Putamen (tissue), 1 donor: ENCODE results near the gene LHFPL2.
A peak's percentile ranks its signal among the peaks of the same experiment; 100 is the strongest.

ENCODE experiments used
- DNase-seq: peaks from one replicate; pipeline ENCODE4 v3.0.0-alpha.2; 2016; ENCODE audit warnings: low spot score

The LHFPL2 gene

DNA sequence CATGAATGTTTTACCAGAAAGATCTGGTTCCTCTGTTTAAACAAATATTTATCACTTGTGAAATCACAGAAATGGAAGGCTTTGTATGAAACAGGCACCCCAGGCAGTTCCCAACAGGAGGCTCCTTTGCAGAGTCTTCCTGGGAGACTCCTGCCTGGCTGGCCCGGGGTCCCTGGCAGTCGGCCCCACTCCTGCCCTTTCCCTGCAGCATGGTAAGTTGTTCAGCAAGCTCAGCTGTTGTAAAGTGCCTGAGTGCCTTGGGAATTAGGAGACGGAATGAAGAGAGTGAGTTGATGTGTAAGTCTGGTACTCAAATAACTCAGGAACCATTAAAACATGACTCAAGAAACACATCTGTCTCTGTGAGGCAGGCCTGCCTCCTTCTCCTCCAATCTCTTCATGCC is 17.5 kb upstream of the LHFPL2 start:
- DNase-seq: no peak

DNA sequence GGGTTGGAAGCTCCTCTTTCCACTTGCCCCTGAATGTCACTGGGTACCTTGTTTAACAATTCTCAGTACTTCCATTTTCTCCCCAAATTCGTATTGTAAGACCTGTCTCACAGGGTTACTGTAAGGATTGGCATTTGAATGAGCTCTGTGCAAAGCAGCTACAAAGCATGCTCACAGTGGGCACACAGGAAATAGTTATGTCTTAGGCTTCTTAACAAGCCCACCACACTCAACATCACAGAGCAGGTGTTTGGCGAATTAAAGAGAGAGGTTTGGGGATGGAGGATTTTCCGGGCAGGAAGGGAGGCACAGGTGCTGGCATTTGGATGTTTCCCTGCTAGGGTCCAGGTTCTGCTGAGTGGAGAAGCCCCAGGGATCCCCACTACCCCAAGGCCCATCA is 17.0 kb upstream of the LHFPL2 start:
- DNase-seq: no peak

DNA sequence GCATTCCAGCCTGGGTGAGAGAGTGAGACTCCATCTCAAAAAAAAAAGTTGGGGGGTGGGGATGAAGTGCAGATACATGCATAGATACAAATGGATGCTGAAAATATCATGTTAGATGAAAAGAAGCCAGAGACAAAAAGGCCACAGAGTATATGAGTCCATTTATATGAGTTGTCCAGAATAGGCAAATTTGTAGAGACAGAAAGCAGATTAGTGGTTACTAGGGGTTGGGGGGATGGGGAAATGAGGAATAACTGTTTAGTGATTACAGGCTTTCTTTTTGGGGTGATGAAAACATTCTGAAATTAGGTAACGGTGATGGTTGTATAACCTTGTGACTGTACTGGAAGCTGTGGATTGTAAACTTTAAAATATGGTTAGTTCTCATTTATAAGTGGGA is 13.8 kb upstream of the LHFPL2 start:
- DNase-seq: no peak

- no peak for DNase-seq
Observed at GRCh38 chr5:78661691-78662090, 13.1 kb upstream of the LHFPL2 start.

- no peak for DNase-seq
Observed at GRCh38 chr5:78661044-78661443, 12.5 kb upstream of the LHFPL2 start.

DNA sequence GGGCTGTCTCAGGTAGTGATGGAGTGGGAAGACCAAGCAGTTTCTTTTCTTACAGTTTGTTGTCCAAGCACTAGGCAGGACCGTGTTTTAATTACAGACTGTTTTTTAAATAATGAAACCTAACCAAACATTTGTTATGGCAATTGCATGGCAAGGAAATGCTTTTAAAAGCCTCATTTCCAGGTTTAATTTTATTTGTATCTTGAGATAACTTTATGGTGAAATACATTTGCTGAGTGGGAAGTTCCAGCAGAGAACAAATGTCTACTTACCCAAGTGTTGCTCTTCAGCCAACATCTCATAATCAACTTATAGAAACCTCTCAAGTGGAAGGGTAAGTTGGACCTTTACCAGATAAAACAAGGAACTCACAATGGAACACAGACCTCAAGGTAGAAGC is 11.8 kb upstream of the LHFPL2 start:
- DNase-seq: no peak

DNA sequence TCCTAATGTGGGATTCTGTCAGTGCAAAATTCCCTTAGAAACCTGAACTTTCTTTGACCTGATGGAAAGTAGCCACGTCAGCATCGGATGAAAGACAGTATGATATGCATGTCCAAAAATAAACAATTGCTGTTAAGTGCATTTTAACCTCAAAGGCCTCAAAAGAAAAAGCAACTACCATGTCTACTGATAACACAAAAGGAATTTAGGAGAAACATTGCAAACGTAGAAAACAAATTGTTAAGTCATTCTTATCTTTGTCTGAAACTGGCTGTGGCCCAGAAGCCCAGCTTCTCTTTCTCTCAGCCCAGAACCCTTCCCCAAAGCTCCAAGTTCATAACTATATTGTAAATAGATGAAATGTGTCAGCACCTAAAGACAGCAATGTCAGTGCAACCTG is 11.1 kb upstream of the LHFPL2 start:
- DNase-seq: no peak

DNA sequence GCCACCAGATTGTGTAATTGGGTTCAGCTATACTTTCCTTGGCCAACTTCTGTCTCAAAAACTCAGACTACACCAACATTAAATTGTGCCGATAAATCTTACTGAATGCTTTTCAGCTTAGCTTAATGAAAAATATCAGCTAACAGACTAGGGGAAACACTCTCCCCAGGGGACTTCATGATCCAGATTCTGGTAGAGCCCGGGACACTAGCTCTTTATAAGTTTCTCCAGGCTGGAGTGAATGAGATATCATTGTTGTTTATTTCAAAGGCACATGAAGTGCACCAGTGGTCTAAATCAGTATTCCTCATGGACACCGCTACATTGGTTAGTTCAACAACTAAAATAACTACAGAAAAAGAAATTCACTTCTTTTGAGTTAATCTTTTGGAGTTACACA is 10.5 kb upstream of the LHFPL2 start:
- DNase-seq: no peak

- no peak for DNase-seq
Observed at GRCh38 chr5:78657201-78657600, 8.6 kb upstream of the LHFPL2 start.

GRCh38 chr5:78655746-78656290 is 7.2 kb upstream of the LHFPL2 start:
- no peak for DNase-seq

DNA sequence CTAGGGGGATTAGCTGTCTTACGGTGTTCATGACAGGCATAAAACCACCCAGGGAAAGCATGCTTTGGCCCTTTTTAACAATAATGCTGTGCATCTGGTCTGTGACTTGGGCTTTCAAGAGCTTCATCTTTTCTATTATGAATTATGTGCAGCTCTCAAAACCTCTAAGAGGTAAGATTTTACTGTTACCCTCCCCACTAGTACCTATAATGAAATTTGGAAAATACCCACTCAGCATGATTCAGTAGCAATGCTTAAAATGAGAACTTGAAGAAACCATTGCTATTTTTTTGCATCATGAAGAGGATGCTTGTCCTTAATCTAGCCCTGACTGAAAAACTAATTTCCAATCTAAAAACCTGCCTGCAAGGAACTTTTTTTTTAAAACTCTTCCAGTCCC is 5.8 kb upstream of the LHFPL2 start:
- no peak for DNase-seq

GRCh38 chr5:78653681-78654366 is 5.3 kb upstream of the LHFPL2 start:
- DNase-seq: no peak

DNA sequence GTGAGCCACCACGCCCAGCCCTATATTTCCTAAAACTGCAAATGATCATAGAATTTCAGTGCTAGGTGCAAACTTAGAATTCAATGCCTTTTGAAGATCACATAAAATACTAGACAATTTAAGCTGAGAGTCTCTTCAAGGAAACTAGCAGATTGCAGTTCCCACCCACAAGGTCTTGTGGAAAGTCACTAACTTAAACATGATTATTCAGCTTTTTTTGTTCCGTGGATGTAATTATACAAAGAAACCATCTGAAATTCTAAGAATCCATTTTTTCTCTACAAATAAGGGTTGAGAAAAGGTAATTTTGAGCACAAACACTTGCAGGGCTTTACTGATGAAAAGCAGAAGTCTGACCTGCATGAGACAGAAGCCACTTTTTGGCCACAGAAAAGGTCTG is 4.5 kb upstream of the LHFPL2 start:
- no peak for DNase-seq

- DNase-seq: no peak
Observed at GRCh38 chr5:78651468-78651867, 2.9 kb upstream of the LHFPL2 start.

GRCh38 chr5:78650531-78650930 is 2.0 kb upstream of the LHFPL2 start:
- DNase-seq: no peak

- no peak for DNase-seq
Observed at GRCh38 chr5:78649861-78650496, 1.4 kb upstream of the LHFPL2 start.

DNA sequence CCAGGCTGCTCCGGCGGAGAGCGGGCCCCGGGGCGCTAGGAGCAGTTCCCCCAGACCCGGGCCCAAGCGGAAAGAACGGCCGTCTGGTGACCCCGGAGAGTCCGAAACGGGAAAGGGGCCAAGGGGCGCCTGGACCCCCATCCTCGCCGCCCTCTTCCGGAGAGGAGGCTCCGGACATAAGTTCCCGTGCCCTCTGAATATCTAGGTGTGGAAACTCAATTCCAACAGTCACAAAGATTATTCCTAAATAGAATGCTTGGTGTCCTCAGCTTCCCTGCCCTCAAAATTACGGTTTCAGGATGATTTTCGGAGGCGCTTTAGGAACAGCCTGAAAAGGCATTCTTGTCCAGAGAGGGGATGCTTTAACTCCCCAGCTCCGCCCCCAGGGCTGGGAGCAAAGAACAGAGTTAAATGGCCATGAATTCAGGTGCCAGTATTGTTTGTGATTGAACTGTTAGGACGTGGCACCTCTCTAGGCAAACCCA is 681 bp upstream of the LHFPL2 start:
- DNase-seq: no peak

- DNase-seq: peak; percentile 64
Observed at GRCh38 chr5:78647838-78648358, 674 bp downstream of the LHFPL2 start.

- DNase-seq: no peak
Observed at GRCh38 chr5:78647351-78647818, 1.2 kb downstream of the LHFPL2 start.

DNA sequence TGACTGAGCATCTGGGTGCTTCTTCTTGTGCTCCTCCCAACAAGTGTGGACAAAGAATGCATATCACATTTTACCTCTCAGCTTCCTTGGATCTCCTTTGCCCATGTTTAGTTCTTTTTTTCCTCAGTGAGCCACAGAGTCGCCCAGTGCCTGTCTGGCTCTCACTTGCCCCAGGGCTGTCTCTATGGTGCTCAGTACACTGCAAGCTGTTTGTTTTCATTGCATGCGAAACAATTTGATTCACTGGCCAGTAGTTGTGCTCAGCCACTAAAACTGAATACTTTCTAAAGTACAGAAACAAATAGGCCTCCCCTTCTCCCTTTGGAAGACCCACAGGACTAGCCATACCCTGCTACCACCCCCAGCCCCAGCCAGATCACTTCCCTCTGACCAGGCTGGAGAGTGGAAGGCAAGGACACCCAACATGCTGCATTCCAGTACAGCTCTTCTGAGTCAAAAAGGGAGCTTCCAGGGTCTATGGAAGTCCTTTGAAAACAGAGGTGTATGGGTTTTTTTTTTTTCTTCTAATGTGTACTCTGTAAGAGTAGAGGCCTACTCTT is 3.8 kb downstream of the LHFPL2 start:
- DNase-seq: no peak

DNA sequence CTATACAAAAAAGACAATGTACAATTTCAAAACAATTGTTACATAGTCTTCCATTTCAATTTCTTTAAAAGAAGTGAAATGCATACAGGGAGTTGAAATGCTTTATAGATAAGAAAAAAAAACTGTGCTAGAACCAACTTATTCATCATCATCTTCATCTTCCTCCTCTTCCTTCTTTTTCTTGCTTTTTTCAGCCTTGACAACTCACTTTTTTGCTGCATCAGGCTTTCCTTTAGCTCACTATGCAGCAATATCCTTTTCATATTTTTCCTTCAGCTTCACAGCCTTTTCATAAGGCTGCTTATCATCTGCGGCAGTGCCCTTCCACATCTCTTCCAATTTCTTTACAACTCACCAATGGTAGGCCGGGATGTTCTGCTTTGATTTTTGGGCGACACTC is 4.4 kb downstream of the LHFPL2 start:
- no peak for DNase-seq

- DNase-seq: no peak
Observed at GRCh38 chr5:78642701-78643100, 5.9 kb downstream of the LHFPL2 start.
